ENCODE results near the gene TNFRSF18. TPM values are rescaled to one million over a fixed set of nuclear protein-coding genes. Genes with fewer than 3 reads are reported as not detected.

Gene TNFRSF18
- total RNA-seq, 2 experiments from 2014 or later, result 17.5 to 18.8 TPM

DNA sequence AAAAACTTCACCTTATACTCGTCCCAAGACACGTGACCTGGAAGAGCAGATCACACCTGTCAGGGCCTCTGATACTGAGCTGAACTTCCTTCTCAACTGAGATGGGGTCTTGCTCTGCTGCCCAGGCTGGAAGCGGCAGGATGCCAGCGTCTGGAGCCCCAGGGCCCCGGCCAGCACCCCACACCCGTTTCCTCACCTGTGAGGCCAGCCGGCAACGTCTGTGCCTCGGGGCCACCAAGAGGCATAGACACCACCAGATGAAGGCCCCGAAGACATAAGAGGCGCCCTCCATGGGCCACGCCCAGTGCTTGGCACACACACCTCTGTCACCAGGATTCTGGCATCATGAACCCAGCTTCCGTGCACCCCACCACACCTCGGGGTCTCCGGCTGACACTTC lies 16.9 kb upstream of the TNFRSF18 start:
- H3K9me3 Mint-ChIP-seq (ENCODE audit: insufficient read depth), result no peaks in the 10 kb centered on the region
- H3K4me1 Mint-ChIP-seq (ENCODE audit: low read depth), result peaks cover 2% of the 10 kb centered on the region
- ChIA-PET CTCF (no interaction called here), POLR2A (no interaction called here)
- no peak overlapping the region for H3K4me3 Mint-ChIP-seq
- ATAC-seq (no peak), DNase-seq (no peak)
- no peaks in the 10 kb centered on the region for H3K27me3 Mint-ChIP-seq (ENCODE audit: low read depth)
- H3K27ac Mint-ChIP-seq, result no peak overlapping the region
- H3K36me3 Mint-ChIP-seq (ENCODE audit: low read depth), result peaks cover 46% of the 10 kb centered on the region

- DNase-seq, result no peak
- peaks cover 2% of the 10 kb centered on the region for H3K4me1 Mint-ChIP-seq (ENCODE audit: low read depth)
- peaks cover 51% of the 10 kb centered on the region for H3K36me3 Mint-ChIP-seq (ENCODE audit: low read depth)
- ChIA-PET POLR2A (no interaction called here), CTCF (no interaction called here)
- no peak overlapping the region for H3K27ac Mint-ChIP-seq
- H3K9me3 Mint-ChIP-seq (ENCODE audit: insufficient read depth), result no peaks in the 10 kb centered on the region
- no peak for ATAC-seq
- H3K27me3 Mint-ChIP-seq (ENCODE audit: low read depth), result no peaks in the 10 kb centered on the region
- H3K4me3 Mint-ChIP-seq, result no peak overlapping the region
These were observed 16.3 kb upstream of the TNFRSF18 start for GRCh38 chr1:1222575-1223225.

DNA sequence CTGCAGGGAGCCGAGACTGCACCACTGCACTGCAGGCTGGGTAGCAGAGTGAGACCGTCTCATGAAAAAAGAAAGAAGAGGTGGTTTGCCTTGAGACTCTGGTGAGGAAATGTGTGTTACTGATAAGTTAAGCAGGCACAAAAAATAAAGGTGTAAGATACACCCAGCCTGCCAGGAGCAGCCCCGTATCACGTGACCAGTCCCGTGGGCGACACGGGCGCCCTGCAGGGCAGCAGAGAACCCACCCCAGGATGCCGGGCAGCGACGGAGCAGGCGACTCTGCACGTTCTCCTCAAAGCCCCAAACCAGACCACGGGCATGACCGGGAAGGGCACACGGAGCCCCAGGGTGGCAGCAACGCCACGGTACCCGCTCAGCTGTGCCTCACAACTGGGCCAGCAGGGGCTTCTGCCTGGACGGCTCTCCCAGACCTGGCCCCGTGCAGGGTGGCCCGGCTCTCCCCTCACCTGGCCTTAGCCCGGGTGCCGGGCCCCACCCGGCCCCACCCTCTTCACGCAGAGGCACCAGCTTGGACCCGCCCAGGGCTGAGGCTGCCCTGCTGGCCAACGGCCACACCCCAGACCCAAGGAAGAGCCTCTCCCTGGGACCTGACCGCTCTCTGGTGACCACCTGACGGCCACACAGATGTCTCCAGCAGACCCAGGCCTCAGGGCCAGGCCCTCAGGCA lies 15.6 kb upstream of the TNFRSF18 start:
- H3K27ac Mint-ChIP-seq, result no peak overlapping the region
- no peaks in the 10 kb centered on the region for H3K9me3 Mint-ChIP-seq (ENCODE audit: insufficient read depth)
- peaks cover 52% of the 10 kb centered on the region for H3K36me3 Mint-ChIP-seq (ENCODE audit: low read depth)
- no peaks in the 10 kb centered on the region for H3K27me3 Mint-ChIP-seq (ENCODE audit: low read depth)
- peaks cover 3% of the 10 kb centered on the region for H3K4me1 Mint-ChIP-seq (ENCODE audit: low read depth)
- ChIA-PET CTCF (no interaction called here), POLR2A (no interaction called here)
- ATAC-seq (no peak), DNase-seq (no peak)
- no peak overlapping the region for H3K4me3 Mint-ChIP-seq

GRCh38 chr1:1220197-1220596 lies 13.8 kb upstream of the TNFRSF18 start:
- POLR2A ChIA-PET, result no interaction called here
- Mint-ChIP-seq H3K27ac (no peak overlapping the region), H3K36me3 (ENCODE audit: low read depth) (peaks cover 50% of the 10 kb centered on the region), H3K4me1 (ENCODE audit: low read depth) (peaks cover 12% of the 10 kb centered on the region), H3K27me3 (ENCODE audit: low read depth) (no peaks in the 10 kb centered on the region), H3K4me3 (no peak overlapping the region), H3K9me3 (ENCODE audit: insufficient read depth) (no peaks in the 10 kb centered on the region)
- CTCF ChIA-PET, result no interaction called here
- no peak for DNase-seq
- no peak for ATAC-seq

DNA sequence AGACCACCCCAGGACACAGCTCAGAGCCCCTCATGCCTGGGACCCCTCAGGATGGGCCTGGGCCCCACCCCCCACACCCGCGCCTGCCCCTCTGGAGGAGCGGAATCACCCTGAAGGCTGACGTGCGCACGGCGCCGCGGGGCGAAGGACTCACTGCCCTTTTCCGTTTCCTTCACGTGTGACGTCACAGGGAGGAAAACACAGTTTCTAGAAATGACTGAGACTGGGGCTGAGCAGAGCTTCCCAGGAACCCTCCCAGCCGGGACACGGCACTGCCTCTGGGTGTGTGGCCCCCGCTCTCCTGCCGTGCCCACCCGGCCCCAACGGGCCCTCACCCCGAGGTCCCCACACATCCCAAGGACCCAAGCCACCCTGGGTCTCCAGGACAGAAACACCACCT lies 12.9 kb upstream of the TNFRSF18 start:
- H3K4me3 Mint-ChIP-seq, result no peak overlapping the region

DNA sequence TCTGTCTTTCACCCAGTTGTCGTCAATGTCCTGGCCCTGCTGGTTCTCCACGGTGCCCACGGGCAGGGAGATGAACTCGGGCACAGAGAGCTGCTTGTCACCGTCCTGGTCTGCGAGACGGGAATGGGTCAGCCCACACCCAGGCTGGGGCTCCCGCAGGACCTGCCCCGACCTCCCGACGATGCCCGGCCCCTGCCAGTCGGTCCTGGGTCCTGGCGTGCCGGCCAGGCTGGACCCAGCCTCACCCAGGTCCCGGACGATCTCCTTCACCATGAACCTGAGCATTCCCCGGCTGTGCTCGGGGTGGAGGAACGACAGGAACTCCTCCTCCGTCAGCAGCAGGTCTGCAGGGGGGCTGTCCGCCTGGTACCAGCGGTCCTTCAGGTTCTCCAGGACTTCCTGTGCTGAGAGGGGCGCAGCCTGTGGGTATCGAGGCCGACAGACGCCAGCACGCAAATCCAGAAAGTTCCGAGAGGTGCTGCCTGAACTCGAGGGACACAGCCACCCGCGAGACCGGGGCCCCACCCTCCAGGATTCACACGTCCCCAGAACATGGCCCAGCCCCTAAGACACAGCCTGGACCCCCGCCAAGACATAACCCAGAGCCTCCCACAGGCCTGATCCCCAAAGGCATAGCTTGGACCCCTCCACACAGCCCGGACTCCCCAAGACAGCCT lies 12.3 kb upstream of the TNFRSF18 start:
- no peak for ATAC-seq
- no peak overlapping the region for H3K27ac Mint-ChIP-seq
- no peaks in the 10 kb centered on the region for H3K9me3 Mint-ChIP-seq (ENCODE audit: insufficient read depth)
- H3K4me3 Mint-ChIP-seq, result no peak overlapping the region
- H3K36me3 Mint-ChIP-seq (ENCODE audit: low read depth), result peaks cover 42% of the 10 kb centered on the region
- CTCF ChIA-PET, result interaction anchor here (1.7 kb wide), 1 partner anchor 96 kb away, joined by 5 read pairs; no protein-coding TSS in a partner anchor
- H3K4me1 Mint-ChIP-seq (ENCODE audit: low read depth), result peaks cover 26% of the 10 kb centered on the region
- POLR2A ChIA-PET, result no interaction called here
- no peaks in the 10 kb centered on the region for H3K27me3 Mint-ChIP-seq (ENCODE audit: low read depth)
- no peak for DNase-seq

More for the DNA sequence above, 12.9 kb upstream of the TNFRSF18 start:
- CTCF ChIA-PET, result interaction anchor here (1.7 kb wide), 1 partner anchor 97 kb away, joined by 5 read pairs; no protein-coding TSS in a partner anchor
- Mint-ChIP-seq H3K4me1 (ENCODE audit: low read depth) (peaks cover 21% of the 10 kb centered on the region), H3K27me3 (ENCODE audit: low read depth) (no peaks in the 10 kb centered on the region), H3K36me3 (ENCODE audit: low read depth) (peaks cover 47% of the 10 kb centered on the region), H3K9me3 (ENCODE audit: insufficient read depth) (no peaks in the 10 kb centered on the region), H3K27ac (no peak overlapping the region)
- ATAC-seq (no peak), DNase-seq (no peak)
- POLR2A ChIA-PET, result no interaction called here

GRCh38 chr1:1217621-1218523 lies 11.5 kb upstream of the TNFRSF18 start:
- DNase-seq (no peak), ATAC-seq (no peak)
- Mint-ChIP-seq H3K9me3 (ENCODE audit: insufficient read depth) (no peaks in the 10 kb centered on the region), H3K4me3 (no peak overlapping the region), H3K4me1 (ENCODE audit: low read depth) (peaks cover 28% of the 10 kb centered on the region), H3K36me3 (ENCODE audit: low read depth) (peaks cover 35% of the 10 kb centered on the region), H3K27ac (no peak overlapping the region), H3K27me3 (ENCODE audit: low read depth) (no peaks in the 10 kb centered on the region)
- CTCF ChIA-PET, result interaction anchor here (1.7 kb wide), 1 partner anchor 95 kb away, joined by 5 read pairs; no protein-coding TSS in a partner anchor
- POLR2A ChIA-PET, result no interaction called here

DNA sequence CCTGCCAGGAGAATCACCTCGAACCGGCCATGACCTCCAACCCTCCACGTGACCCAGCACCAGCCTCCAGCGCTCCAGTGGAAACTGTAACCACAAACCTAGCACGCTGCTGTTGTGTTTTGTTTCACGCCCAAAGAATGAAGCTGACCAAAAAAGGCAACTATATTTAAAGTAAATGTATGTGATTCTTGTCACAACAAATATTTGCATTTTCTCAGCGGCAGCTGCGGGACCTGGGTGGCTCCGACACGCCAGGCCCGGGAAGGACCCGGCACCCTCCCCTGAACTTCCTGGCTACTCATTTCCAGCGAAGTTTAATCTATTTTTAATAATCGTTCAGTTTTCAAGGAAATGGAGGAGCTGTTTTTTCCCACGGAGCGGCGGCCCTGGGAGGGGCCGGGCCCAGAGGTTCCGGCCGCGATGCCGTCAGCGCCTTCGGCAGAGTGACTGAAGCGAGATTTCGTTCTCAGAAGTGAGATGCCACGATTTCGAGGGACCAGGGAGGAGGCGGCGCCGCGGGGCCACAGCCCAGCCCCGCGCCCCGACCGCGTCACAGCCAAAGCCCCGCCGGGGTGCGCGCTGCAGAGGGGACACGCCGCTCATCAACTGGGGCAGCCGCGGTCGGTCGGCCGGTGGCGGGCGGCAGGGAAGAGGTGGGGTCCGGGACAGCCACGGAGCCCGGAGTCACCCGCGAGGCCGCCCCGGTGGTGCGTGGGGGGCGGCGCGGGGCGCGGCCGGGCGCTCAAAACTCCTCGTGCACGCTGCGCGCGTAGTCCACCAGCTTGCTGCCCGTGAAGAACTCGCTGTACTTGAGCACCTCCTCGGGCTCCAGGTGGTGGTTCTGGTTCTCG lies 10.6 kb upstream of the TNFRSF18 start:
- DNase-seq, result no peak
- CTCF ChIA-PET, result no interaction called here

DNA sequence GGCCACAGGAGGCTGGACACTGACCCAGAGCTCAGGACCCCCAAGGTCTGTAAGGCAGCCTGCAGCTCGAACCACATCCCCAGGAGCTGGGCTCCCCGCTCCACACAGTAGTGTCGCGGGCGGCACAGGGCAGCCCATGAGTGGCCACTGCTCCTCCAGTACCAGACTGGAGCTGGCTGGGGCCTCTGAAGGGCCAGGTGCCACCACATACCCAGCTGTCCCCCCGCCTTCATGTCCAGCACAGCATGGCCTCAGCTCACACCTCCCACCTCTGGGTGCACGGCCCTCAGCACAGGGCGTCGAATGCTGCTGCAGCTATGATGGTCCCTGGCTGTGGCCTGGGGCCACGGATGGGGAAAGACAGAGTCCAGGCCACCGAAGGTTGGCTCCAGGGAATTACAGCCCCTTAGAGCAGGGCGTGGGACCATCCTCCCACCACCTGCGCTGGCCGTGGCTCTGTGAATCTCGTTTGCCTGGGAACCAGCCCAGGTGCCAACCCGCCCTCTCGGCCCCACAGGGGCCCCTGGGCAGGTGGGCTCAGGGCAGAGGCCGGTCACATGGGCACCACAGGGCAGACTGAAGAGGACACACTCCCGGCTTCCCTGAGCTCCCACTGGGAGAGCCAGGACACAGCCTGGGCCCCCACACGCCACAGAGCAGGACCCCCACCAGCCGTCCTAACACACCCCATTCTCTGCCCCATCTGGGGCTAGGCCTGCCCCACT lies 9.7 kb upstream of the TNFRSF18 start:
- Mint-ChIP-seq H3K27me3 (ENCODE audit: low read depth) (no peaks in the 10 kb centered on the region), H3K36me3 (ENCODE audit: low read depth) (peaks cover 30% of the 10 kb centered on the region), H3K4me1 (ENCODE audit: low read depth) (peaks cover 35% of the 10 kb centered on the region), H3K9me3 (ENCODE audit: insufficient read depth) (no peaks in the 10 kb centered on the region), H3K27ac (no peak overlapping the region), H3K4me3 (no peak overlapping the region)
- DNase-seq (no peak), ATAC-seq (no peak)
- ChIA-PET CTCF (interaction anchor here (1.0 to 2.1 kb wide), 4 partner anchors 21 to 94 kb away, joined by 3 to 9 read pairs (median 3); no protein-coding TSS in a partner anchor), POLR2A (interaction anchor here (0.7 to 1.5 kb wide), 2 partner anchors 15 to 48 kb away, joined by 3 read pairs; no protein-coding TSS in a partner anchor)

More for the DNA sequence above, 10.6 kb upstream of the TNFRSF18 start:
- POLR2A ChIA-PET, result interaction anchor here (0.7 kb wide), 1 partner anchor 47 kb away, joined by 3 read pairs; no protein-coding TSS in a partner anchor
- H3K4me1 Mint-ChIP-seq (ENCODE audit: low read depth), result peaks cover 34% of the 10 kb centered on the region
- H3K27ac Mint-ChIP-seq, result peak overlapping the region; percentile 74
- H3K27me3 Mint-ChIP-seq (ENCODE audit: low read depth), result no peaks in the 10 kb centered on the region
- peaks cover 30% of the 10 kb centered on the region for H3K36me3 Mint-ChIP-seq (ENCODE audit: low read depth)
- no peak for ATAC-seq
- H3K9me3 Mint-ChIP-seq (ENCODE audit: insufficient read depth), result no peaks in the 10 kb centered on the region
- H3K4me3 Mint-ChIP-seq, result no peak overlapping the region

DNA sequence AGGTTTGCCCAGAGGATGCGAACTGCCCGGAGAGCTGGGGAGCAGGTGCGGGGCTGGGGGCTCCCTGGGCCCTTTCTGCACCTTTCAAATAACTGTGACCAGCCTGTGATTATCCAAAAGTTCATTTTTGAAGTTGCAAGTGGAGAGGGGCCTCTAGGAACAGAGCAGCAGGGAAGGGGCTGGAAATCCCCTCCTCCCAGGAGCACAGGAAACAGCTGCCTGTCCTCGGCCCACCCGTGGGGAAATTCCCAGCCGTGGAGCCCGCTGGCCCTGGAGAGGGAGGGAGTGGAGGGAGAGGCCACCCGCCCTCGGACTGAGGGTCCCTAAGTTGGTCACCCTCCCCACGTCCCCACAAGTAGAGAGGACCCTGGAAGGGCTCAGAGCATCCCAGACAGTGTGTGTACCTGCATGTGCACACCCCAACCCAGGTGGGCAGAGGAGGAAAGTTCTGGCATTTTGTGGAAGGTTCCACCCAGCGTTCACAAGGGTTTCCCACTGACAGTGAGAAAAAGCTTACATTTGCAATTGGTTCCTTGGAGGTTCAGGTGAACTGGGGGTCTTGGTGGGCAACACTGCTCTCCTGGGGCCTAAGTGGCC lies 8.8 kb upstream of the TNFRSF18 start:
- POLR2A ChIA-PET, result interaction anchor here (1.5 kb wide), 1 partner anchor 16 kb away, joined by 3 read pairs; no protein-coding TSS in a partner anchor

More for the DNA sequence above, 8.8 kb upstream of the TNFRSF18 start:
- Mint-ChIP-seq H3K27ac (no peak overlapping the region), H3K36me3 (ENCODE audit: low read depth) (peaks cover 23% of the 10 kb centered on the region), H3K9me3 (ENCODE audit: insufficient read depth) (no peaks in the 10 kb centered on the region), H3K27me3 (ENCODE audit: low read depth) (no peaks in the 10 kb centered on the region), H3K4me1 (ENCODE audit: low read depth) (peaks cover 36% of the 10 kb centered on the region), H3K4me3 (no peak overlapping the region)
- no peak for ATAC-seq
- CTCF ChIA-PET, result interaction anchor here (1.0 to 2.1 kb wide), 4 partner anchors 20 to 93 kb away, joined by 3 to 9 read pairs (median 3); no protein-coding TSS in a partner anchor
- DNase-seq, result no peak
